MM.1S (cell line): ENCODE data around the gene SCUBE1.

ENCODE experiments used
- CTCF ChIP-seq: fragments of 300-600 bp; sonication (generic); IDR thresholded peaks from 2 replicates; pipeline ENCODE4 v1.5.1; 2016; ENCODE audit warnings: antibody characterized with exemption, low read length, mixed read lengths
- EZH2 ChIP-seq: fragments of 300-600 bp; sonication (generic); optimal IDR thresholded peaks from 2 replicates; pipeline ENCODE3; 2017; ENCODE audit warnings: low read depth, mild to moderate bottlenecking, antibody characterized with exemption, low read length, mixed read lengths

GRCh38 chr22:43187171-43188099 lies 155.7 kb downstream of the SCUBE1 start:
- TF ChIP-seq CTCF: peak; percentile 57
- no peak for TF ChIP-seq EZH2
